ENCODE measurements around the gene CPA4.
"Not testable (repeated sequence)": the region's sequence is repeated elsewhere in the genome, so short reads cannot be mapped to it uniquely, and the experiment has no call there.

CPA4 gene

GRCh38 chr7:130292682-130293257 lies at the start of gene CPA4:
TSS of gene CPA4 (plus strand) at chr7:130293161. CDS start at chr7:130293181, 20 bp downstream.
- peak; percentile 73 for DNase-seq

- DNase-seq: not testable (repeated sequence)
Observed at GRCh38 chr7:130243486-130243885, 49.5 kb upstream of the CPA4 start.

GRCh38 chr7:130246491-130246890 lies 46.5 kb upstream of the CPA4 start:
- not testable (repeated sequence) for DNase-seq

- DNase-seq: not testable (repeated sequence)
Observed at GRCh38 chr7:130248842-130249241, 44.1 kb upstream of the CPA4 start.

- not testable (repeated sequence) for DNase-seq
Observed at GRCh38 chr7:130249626-130250025, 43.3 kb upstream of the CPA4 start.

GRCh38 chr7:130254555-130254954 lies 38.4 kb upstream of the CPA4 start:
- DNase-seq: no peak

GRCh38 chr7:130256704-130257103 lies 36.3 kb upstream of the CPA4 start:
- DNase-seq: no peak

- DNase-seq: no peak
Observed at GRCh38 chr7:130258494-130259078, 34.4 kb upstream of the CPA4 start.

- DNase-seq: no peak
Observed at GRCh38 chr7:130262448-130262847, 30.5 kb upstream of the CPA4 start.

GRCh38 chr7:130263130-130263529 lies 29.8 kb upstream of the CPA4 start:
- no peak for DNase-seq

- no peak for DNase-seq
Observed at GRCh38 chr7:130266258-130266960, 26.6 kb upstream of the CPA4 start, which contains the start of gene CPA2. TSS of gene CPA2 (plus strand) at chr7:130266863. CDS start at chr7:130266882, 19 bp downstream.

GRCh38 chr7:130266961-130267321 lies 26.0 kb upstream of the CPA4 start:
- DNase-seq: no peak

- DNase-seq: no peak
Observed at GRCh38 chr7:130268463-130269317, 24.3 kb upstream of the CPA4 start.

GRCh38 chr7:130269318-130269694 lies 23.7 kb upstream of the CPA4 start:
- DNase-seq: no peak

GRCh38 chr7:130270947-130271800 lies 21.8 kb upstream of the CPA4 start:
- DNase-seq: no peak

GRCh38 chr7:130272381-130273080 lies 20.4 kb upstream of the CPA4 start:
- DNase-seq: no peak

- no peak for DNase-seq
Observed at GRCh38 chr7:130273081-130273932, 19.7 kb upstream of the CPA4 start.

GRCh38 chr7:130273933-130274255 lies 19.1 kb upstream of the CPA4 start:
- no peak for DNase-seq

GRCh38 chr7:130274296-130274695 lies 18.7 kb upstream of the CPA4 start:
- DNase-seq: no peak

GRCh38 chr7:130274983-130275591 lies 17.9 kb upstream of the CPA4 start:
- no peak for DNase-seq

Measured in T1000 (cell line).